Measurements from ENCODE around the gene C10orf67.

C10orf67 gene

DNA sequence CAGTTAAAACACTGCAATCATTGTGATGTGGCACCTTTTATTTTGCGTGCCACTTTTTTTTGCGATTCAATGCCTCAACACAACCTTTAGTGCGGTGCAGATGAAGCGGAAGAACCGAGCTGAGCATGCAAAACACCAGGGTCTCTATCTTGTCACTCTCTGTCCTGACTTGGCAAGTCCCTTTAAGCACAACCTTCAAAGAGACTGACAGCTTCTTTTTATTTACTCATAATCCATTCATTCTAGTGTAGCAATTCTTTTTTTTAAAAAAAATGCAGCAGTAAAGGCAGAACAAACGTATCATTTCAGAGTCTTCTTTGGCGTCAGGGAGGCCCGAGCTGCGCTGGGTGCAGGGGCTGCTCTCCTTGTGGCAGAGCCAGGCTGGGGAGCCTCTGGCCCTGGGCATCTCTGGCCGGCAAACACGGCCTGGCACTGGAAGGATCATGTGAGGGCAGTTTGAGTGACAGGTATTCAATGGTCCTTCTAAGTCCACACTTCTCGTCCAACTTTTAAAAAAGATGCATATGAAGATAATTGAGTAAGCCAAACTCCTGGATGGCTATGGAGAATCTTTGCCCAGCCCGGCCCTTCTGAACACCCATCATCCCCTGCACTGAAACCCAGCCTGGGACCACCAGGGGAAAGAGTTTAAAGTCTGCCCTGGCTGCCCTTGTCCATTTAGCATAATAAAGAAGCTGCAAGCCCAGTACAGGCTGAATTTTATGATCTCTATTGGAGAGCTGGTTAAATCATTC, 148.6 kb downstream of the C10orf67 start:
- DNase-seq: no peak

DNA sequence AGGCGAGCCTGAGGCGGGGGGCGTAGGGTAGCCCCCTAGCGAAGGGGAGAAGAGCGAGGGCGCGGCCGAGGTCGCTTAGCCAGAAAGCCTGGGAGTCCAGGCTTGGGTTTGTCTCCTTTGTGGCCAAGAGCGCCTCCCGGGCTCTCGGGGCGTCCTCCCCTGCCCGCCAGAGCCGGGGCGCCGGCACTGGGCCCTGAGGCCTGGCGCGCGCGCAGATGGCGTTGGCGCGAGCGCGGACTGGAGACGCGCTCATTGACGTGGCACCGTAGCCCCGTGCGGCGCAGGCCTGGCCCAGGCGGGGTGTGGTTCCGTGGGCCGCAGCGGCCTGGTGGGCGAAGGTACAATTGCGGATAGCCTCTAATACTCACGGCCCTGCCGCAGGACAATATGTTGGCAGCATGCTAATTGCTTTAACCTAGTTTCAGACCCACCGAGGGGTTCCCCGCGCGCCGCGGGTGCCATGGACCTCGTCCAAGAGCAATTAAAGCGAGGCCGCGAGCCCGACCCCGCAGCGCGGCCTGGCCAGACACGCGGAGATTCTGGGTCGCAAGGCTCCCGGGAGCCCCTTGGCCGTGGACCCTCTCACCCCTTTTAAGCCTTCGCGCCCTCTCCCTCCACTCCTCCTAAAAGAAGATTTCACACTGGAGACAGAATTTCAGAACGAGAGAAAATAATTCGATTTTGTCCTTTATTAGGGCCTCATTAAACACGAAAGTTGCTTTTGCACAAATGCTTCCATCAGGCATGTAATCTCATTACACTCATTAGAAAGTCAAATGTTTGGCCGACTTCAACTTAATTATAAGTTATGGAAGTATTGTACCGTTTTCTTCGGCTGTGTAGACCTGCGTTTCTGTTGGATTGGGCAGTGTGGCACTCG, 149.4 kb downstream of the C10orf67 start:
- DNase-seq: no peak

DNA sequence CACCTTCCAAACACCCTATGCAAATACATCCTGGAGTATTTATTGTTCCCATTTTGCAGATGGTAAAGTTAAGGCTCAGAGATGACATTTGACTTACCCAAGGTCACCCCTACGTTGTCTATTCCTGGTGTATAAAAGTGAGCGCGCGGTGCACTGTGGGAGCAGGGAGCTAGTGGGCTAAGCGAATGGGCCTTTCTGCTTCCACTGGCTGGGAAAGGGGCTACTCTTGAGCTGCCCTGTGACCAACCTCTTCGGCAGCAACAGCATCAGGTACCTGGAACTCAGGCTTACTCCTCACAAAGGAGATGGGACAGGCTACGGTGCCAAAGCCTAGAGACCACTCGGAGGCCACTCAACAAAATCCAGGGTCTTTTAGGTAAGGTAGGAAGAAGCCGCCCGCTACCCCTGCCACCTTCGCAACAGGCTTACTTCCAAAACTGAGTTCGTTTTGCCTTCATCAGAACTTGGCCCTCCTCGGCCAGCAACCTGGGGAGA, 150.1 kb downstream of the C10orf67 start:
- no peak for DNase-seq

DNA sequence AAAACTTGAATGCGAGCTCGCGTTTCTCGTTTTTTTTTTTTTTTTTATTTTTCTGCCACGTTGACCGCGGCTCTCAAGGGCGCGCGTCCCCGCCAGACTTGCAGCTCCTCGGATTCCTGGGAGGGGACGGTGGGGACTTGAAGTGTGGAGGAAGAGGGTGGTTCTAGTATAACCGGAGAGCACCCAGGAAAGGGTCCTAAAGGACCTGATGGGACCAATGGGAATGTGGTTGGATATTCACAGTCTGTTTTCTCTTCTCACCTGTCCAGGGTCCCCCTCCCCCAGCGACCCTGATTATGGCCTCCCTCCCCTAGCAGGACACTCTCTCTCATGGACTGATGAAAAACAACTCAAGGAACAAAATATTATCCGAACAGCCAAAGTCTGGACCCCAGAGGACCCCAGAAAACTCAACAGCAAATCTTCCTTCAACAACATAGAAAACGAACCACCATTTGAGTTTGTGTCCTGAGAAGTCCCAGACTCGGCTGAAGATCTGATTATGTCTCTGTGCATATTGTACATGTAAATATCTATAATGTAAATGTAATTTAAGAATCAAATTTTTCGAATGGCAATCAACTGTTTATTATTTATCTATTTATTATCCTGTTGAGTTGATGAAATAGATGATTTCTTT, 151.0 kb downstream of the C10orf67 start:
- no peak for DNase-seq

DNA sequence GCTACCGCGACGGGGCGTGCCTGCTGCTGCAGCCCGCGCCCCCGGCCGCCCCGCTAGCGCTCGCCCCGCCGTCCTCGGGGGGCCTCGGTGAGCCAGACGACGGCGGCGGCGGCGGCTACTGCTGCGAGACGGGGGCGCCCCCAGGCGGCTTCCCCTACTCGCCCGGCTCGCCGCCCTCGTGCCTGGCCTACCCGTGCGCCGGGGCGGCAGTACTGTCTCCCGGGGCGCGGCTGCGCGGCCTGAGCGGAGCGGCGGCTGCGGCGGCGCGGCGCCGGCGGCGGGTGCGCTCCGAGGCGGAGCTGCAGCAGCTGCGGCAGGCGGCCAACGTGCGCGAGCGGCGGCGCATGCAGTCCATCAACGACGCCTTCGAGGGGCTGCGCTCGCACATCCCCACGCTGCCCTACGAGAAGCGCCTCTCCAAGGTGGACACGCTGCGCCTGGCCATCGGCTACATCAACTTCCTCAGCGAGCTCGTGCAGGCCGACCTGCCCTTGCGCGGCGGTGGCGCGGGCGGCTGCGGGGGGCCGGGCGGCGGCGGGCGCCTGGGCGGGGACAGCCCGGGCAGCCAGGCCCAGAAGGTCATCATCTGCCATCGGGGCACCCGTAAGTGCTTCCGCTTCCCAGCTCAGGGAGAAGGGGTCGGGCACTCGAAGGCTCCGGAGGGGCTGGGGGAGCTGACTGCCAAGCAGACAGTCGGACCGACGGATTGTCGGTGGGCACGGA, 151.7 kb downstream of the C10orf67 start:
- DNase-seq: no peak

DNA sequence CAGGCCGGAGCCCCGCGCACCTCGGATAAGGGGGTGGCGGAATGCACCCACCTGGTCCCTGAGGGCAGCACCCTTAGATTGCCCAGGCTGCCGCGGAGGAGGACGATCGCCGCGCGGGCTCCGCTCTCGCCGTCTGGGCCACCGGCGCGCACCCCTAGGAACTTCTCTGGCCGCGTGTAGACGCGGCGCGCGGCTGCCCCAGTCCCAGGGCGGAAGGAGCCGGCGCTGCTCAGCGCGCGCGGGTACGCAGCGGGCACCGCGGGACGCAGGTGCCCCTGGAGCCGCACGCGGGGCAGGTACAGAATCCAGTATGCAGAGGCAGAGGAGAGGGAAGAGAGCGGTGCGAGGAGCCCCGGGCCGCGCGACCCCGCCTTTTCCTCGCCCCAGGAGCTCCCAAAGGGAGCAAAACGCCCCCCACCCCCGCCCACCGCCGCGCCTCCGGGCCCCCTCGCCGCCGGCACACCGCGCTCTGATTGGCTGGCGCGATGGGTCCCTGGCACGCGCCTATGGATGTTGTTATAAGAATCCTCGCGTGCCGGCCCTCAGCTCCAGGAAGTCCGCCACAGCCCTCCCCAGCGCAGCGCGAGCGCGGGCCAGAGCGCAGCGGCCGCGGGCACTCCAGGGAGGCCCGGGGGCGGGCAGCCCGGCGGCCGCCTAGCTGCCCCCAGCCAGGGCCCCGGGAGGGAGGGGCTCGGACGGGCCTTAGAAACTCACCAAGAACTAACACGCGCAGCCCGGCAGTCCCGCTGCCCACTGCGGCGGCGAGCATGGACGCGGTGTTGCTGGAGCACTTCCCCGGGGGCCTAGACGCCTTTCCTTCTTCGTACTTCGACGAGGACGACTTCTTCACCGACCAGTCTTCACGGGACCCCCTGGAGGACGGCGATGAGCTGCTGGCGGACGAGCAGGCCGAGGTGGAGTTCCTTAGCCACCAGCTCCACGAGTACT, 152.6 kb downstream of the C10orf67 start, which contains the start of gene PTF1A:
TSS of gene PTF1A (plus strand) at position 549 of the 948 bp plus-strand sequence. CDS start at position 768, 219 bp downstream.
- no peak for DNase-seq

DNA sequence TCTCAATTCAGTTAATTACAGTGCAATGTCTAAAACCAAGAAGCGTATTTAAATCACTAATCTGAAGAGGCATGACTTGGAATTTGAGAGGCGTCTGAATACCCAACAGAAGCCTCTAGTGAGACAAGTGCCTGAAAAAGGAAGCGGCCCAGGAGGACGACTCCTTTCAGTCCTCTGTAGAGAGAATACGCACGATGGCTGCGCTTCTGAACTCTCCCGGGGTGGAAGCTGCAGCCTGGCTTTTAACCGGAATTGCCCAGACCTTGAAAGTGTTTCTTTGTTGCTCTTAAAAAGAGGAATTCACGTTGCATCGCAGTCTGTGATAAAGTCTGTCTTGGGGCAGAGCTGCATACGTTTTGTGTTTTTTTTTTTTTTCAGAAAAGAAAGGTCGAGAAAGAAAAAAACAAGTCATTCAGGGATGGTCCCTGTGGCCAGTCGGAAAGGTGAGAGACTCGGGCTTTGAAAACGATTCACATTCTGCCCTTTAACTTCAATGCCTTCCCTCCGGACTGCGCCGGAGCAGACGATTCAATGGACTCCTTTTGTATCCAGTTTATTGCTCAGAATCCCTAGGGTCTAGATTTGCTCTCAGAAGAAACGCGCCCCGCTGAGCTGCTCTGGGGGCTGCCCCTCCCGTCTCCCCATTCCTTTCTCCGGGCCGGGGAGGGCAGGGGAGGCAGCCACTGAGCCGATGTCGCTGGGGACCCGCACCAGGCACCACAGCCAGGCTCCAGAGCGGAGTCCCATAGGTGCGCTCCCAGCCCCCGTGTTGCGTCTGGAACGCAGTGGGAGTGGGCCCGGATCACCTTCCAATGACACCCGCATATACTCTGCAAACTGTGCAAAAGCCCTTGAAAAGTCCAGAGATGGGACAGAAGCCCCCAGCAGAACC, 153.5 kb downstream of the C10orf67 start:
- DNase-seq: no peak

DNA sequence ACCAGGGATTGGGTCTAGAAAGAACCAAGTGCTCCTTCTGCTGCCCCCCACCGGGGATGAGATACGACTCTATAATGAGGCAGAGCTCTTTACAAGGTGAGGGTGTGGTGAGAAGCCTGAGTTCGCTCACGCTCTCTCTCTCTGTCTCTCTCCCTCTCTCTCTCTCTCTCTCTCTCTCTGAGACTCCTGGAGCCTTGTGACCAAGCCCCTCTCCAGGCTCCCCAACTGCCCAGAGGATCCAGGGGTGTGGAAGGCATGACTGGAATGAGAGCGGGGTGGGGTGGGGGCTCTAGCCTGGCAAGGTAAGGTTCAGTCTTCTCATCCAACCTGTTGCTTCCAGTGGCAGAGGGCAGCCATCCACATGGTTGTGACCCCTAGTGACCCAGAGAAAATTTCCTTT, 155.6 kb downstream of the C10orf67 start:
- DNase-seq: no peak

DNA sequence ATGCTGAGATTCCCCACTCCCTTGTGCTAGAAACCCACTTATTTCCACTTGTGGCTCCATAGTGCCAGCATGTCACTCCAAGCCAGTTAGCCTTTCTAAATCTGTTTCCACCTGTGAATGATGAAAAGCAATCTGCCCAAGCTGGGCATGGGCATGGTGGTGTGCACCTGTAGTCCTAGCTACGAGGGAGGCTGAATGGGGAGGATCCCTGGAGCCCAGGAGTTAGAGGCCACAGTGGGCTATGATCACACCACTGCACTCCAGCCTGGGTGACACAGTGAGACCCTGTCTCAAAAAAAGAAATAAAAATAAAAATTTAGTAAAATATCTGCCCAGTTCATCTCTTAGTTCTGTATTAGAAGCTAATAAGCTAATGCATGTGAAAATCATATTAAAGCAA, 157.4 kb downstream of the C10orf67 start:
- DNase-seq: no peak

DNA sequence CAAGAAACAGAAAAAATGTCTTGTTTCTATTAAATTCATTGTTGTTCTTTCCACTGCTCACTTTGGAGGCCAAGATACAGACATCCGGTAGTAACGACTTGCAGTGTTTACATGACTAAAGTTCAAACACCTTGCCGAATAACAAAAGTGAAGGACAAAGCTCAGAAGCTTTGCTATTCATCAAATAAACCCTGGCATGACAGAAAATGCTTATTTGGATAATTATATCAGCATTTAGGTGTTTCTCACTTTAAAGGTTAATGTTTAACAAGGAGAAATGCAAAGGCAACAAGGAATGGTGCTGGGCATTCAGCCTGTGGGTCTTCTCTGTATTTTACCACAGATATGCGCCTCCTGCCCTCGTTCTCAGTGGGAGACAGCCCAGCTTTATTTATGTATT, 157.9 kb downstream of the C10orf67 start:
- no peak for DNase-seq

DNA sequence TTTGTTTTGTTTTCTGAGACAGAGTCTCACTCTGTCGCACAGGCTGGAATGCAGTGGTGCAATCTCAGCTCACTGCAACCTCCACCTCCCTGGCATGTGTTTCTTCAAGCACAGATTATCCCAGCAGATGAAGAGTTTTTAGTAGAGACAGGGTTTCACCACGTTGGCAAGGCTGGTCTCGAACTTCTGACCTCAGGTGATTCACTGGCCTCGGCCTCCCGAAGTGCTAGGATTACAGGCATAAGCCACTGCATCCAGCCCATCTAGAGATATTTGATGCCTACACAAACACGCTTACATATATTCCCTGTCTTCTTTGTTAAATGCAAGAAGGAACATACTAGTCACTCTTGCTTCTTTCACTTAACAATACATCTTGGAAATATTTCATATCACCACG, 158.4 kb downstream of the C10orf67 start:
- no peak for DNase-seq

DNA sequence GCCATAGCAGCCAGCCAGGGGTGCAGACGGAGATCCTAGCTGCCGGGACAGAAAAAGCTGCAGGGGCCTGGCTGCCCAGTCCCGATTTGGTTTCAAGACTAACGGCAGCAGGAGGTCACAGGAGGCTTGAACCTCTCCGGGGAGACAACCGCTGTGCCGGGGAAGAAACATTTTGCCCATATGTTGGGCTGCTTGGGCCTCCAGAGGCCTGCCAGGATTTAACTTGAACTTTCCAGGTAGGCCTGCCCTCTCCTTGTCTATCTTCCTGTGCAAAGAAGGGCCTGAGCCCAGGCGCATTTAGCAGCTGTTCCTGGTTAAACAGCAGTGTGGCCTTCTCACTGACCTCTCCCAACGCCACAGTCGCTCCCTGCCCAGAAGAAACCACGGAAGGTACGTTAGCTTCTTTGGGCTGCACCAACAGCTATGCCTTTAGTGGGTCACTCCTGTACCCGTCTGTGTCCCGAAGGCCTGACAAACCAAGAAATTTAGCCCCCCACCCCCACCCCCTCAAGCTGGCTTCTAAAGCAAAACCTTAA, 169.6 kb downstream of the C10orf67 start:
- DNase-seq: no peak

DNA sequence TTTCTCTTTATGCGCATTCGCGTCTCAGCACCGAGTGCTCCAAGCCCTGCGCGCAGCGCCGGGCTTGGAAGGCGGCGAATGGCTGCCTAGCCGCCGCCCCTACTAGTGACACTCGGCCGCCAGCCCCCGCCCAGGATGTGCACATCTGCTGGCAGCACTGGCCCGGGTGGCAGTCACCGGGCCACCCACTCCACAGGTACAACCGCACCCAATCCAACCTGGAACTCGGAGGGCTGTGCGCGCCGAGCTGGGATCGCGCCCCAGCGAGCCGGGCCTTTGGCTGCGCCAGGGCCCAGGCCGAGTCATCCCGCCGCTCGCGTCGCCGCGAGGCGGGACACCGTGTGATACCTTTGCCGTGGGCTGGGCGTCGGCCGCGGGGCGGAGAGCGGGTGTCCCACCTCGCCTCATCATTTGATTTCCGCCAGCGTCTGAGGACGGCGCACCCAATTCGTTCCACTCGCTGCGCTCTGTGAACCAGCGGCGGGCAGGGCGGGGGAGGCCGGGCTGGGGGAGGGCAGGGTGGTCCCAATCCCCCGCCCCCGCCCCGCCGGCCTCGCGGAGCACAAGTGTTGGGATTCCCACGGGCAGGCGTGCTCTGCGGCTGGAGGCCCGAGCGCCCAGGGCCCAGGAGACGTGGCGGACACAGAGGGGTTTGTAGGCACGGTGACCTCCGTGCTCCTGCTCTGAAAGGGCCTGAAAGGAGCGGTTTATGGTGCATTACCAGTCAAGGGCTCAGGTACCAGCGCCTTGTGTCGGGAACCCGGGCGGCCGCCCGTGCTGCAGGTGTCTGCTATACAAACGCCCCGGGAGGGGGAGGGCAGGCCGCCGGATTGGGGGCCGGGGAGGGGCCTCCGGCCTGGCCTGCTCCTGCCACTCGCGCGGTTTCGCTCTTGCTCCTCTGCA, 170.3 kb downstream of the C10orf67 start:
- DNase-seq: no peak

DNA sequence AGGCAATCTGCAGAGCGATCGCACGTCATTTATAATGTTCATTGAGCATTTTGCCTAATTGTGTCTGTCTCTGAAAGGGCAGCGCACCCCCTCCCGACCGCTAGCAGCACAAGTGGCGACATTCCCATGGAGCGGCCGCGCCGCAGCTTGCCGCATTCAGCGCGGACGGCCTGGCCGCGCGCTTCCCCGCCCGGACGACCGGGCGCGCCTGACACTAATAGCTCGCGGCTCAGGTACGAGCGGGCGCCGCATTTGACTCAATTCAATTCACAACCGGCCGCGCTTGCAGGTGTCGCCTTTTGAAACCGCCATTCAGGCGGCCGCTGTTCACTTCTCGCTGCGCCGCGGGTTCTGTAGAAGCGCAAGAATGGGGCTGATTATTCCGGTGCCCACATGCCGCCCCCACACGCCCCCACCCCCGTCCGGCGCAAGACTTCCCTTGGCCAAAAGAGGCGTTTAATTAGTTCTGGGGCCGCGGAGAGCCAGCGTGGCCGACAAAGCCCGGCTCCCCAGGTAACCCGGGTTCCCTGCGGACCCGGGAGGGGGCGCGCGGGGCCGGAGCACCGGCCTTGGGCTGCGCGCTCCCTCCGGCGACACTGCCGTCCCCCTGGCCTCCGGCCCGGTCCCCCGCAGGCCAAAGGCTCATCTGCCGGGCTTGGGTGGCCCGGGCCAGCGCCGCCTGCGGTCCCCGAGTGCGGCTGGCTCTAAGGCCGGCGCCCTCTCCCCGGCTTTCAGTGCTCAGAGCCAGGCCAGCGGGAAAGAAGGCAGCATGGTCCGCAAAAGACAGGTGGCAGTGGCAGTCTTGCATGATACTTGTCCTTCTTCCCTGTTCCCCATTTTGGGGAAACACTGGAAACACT, 171.2 kb downstream of the C10orf67 start:
- no peak for DNase-seq

DNA sequence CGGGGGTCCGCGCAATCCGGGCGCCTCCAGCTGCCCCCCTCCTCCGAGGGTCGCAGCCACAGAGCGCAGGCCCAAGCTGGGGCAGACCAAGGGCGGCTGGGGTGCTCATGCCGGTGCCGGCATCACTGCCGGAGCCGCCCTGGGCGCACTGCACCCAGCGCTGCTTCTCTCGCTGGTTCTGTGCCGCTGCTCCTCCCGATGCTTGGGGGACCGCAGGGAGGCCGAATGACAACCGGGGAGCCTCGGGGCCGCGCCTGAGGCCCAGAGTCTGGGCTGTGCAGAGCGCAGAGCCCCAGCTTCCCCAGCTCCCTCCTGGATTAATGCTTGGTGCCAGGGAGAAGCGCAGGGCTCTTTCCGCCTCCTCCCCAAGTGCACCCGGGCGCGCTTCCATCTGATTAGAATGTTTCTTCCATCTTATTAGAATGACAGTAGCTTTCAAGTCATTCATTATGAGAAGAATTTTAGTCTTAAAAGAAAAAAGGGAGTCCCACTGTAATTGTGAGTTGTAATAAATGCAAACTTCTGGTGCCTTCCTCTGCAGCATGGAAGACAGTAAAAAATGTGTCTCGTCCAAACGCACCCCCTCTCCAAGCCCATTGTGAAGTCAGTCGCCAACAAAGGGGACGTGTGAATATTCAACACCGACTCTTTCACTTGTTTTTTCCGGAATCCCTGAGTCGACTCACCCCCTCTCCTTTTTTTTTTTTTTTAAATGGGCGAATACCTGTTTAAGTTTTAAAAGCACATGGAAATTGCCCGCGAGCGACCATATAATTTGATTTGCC, 172.0 kb downstream of the C10orf67 start:
- no peak for DNase-seq

DNA sequence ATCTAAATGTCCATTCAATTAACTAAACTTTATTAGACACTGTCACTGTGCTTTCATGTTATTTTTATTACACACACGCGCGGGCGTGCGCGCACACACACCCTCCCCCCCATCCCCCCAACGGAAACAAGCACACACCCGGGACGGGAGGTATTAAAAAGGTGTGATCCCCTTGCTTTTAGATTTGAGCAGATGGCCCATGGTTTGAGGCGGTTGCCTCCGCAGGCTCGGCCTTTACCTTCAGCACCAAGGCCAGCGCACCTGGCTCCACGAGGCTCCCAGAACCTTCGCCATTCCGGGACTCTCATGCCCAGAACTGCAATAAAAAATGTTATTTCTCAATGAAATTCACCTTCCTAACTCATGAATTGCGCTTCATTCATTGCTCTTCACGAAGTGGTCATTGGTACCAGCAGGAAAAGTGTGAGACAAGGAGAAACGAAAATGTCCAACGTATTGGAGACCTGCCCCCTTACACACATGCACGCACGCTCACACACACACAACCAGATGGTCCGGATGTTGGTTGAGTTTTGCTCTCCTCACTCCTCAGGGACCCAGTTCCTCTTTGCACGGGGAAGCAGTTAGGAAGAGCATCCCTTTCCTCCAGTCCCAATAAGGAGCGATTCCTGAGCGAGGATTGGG, 173.2 kb downstream of the C10orf67 start:
- peak; percentile 53 for DNase-seq

DNA sequence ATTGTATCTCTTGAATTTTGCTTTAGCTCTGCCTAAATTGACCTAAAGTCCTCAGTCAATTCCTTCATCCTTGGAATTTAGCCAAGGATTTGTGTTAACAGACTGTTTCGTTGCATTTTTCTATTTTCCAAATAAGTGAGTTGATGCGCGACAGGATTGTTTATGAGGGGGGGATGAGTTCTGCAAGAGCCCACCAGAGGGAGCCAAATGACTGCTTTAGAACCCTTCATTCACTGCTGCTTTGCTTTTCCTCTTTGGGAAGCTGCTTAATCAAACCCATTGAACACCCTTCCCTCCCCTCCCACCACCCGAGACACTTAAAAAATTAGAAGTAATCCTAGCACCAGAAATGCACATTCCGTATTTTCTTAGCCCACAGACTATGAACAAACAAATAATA, 186.2 kb downstream of the C10orf67 start:
- DNase-seq: peak; percentile 65
